ENCODE results near the gene ZNF627. TPM values are rescaled to one million over a fixed set of nuclear protein-coding genes. Genes with fewer than 3 reads are reported as not detected.
"Not testable (repeated sequence)": the region's sequence is repeated elsewhere in the genome, so short reads cannot be mapped to it uniquely, and the experiment has no call there.

ZNF627 gene
- 18.8 and 20.5 TPM in 2 replicates for total RNA-seq

- DNase-seq (ENCODE audit: low read depth, low spot score), result peak; percentile 96
Observed at GRCh38 chr19:11597202-11598102, at the start of gene ZNF627. Gene ZNF627 (plus strand): TSS chr19:11597483. CDS start chr19:11597628, 145 bp downstream.

DNA sequence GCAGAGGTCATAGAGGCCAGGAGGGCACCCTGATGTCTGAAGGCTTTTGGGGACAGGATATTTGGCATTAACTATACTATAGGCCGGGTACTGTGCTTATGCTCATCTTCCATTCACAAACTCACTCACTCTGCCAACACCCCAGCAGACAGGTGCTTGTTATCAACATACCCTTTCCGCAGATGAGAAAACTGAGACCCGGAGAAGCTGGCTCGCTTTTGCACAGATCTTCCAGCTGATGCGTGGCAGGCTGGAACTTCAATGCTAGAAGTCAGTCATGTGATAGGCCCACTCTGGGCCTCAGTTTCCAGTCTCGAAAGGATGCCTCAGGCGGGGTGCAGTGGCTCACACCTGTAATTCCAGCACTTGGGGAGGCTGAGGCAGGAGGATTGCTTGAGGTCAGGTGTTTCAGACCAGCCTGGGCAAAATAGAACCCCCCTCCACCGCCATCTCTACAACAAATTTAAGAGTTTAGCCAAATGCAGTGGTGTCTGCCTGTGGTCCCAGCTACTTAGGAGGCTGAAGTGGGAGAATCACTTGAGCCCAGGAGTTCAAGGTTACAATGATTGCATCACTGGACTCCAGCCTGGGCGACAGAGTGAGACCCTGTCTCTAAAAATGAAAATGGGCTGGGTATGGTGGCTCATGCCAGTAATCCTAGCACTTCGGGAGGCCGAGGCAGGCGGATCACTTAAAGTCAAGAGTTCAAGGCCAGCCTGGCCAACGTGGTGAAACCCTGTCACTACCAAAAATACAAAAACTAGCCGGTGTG lies 49.2 kb upstream of the ZNF627 start:
- no peak for DNase-seq (ENCODE audit: low read depth, low spot score)

DNA sequence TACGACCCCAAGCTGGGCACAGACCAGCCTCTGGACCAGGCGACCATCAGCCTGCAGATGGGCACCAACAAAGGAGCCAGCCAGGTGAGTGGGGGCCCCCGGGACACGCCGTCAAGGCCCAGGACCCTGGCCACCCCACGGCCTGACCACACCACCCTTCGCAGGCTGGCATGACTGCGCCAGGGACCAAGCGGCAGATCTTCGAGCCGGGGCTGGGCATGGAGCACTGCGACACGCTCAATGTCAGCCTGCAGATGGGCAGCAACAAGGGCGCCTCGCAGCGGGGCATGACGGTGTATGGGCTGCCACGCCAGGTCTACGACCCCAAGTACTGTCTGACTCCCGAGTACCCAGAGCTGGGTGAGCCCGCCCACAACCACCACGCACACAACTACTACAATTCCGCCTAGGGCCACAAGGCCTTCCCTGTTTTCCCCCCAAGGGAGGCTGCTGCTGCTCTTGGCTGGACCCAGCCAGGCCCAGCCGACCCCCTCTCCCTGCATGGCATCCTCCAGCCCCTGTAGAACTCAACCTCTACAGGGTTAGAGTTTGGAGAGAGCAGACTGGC lies 47.8 kb upstream of the ZNF627 start:
- DNase-seq (ENCODE audit: low read depth, low spot score), result no peak

DNA sequence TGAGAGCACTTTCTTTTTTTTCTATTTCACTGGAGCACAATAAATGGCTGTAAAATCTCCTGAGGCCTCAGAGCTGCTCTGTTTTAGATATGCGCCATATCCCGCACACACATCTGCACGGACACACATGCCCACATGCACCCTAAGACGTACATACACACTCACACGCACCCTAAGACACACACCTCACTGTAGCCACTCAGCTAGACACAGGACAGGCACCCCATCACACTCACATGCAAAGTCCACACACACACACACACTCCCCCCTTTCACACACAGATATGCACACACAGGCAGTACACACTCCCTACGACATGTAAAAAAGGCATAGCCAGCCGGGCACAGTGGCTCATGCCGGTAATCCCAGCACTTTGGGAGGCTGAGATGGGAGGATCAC lies 47.0 kb upstream of the ZNF627 start:
- DNase-seq (ENCODE audit: low read depth, low spot score), result no peak

- no peak for DNase-seq (ENCODE audit: low read depth, low spot score)
Observed at GRCh38 chr19:11551603-11552235, 45.6 kb upstream of the ZNF627 start.

DNA sequence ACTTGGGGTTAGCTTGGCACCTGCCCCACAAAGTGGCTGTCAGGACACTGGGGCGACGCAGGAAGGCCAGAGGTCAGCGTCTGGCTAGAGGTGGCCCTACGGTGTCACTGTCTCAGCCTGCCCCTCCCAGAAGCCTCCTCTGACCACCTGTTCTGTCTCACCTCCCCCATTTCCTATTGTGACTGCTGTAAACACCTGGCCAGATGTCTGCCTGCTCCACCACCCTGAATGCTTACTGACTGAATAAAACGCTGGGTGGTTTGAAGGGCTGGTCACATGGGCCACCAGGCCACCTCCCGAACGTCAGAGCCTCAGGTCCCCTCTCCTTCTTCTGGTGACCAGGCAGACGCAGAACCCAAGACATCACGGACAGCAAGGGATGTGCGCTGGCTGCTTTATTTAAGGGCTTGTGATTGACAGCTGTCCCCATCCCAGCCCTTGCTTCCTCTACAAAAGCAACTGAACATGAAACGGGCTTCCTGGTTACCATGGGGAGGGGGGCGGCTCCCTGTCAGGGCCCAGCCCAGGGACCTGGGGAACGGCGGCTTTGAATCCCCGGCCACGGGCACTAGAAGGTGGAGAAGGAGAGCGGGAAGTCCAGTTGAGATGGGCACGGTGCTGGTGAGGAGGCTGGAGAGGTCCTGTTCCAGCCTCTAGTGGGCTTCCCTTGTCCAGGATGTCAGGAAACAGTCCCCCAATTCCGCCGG lies 44.5 kb upstream of the ZNF627 start:
- no peak for DNase-seq (ENCODE audit: low read depth, low spot score)

- DNase-seq (ENCODE audit: low read depth, low spot score), result no peak
Observed at GRCh38 chr19:11554160-11554559, 43.1 kb upstream of the ZNF627 start.

DNA sequence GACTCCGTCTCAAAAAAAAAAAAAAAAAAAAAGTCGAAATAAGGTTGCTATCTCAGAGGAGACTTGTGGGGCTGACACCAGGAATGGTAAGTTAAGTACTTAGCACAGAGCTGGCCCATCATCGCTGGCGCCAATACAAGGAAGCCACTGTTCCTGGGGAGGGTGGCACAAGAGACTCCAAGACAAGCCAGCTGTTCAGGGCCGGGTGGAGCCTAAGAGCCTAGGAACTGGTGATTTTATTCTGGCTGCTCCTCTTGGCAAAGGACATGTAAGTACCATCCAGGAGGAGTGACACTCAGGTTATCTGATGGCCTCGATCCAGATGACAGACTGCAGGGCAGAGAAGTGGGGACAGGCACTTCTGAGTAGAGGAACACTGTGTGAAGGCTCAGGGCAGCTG lies 42.0 kb upstream of the ZNF627 start:
- no peak for DNase-seq (ENCODE audit: low read depth, low spot score)

GRCh38 chr19:11556634-11557420 lies 40.5 kb upstream of the ZNF627 start:
- DNase-seq (ENCODE audit: low read depth, low spot score), result no peak

GRCh38 chr19:11558881-11559828 lies 38.1 kb upstream of the ZNF627 start, which contains the start of gene ELOF1:
Gene ELOF1 (minus strand): TSS chr19:11559230. CDS start chr19:11554347, 4,883 bp downstream.
- DNase-seq (ENCODE audit: low read depth, low spot score), result peak; percentile 90

DNA sequence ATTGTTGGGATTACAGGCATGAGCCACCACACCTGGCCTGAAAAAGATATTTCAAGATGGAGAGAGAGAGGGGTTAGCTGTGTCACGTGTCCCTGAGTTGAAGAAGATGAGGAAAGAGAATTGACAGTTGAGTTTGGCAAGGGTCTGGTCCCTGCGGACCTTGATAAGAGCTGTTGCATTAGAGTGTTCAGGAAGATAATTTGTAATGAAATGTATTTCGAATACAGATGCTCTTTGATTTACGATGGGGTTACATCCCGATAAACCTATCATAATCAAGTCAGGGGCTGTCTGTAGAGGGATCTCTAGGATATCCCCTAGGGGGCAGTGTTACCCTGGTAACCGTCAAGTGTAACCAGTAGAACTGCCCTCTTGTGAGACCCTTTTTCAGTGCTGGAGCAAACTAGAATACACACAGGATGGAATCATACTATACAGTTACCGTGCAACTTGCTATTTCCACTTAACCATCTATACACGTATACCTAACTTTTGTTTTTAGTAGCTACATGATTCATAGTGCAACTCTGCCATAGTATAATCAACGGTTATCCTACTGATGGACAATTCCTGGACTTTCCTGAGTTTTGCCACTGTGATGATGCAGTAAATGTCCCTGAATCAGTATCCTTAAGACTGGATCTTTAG lies 36.8 kb upstream of the ZNF627 start:
- peak; percentile 51 for DNase-seq (ENCODE audit: low read depth, low spot score)

DNA sequence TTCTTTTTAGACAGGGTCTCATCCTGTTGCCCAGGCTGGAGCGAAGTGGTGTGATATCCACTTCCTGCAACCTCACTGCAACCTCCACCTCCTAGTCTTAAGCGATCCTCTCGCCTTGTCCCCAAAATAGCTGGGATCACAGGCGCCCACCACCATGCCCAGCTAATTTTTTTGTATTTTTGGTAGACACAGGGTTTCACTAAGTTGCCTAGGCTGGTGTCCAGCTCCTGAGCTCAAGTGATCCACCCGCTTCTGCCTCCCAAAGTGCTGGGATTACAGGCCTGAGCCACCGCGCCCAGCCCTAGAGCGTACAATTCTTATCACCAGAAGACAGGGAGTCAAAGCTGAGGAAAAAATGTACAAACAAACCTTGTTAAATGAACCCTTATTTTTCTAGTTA lies 33.8 kb upstream of the ZNF627 start:
- no peak for DNase-seq (ENCODE audit: low read depth, low spot score)

DNA sequence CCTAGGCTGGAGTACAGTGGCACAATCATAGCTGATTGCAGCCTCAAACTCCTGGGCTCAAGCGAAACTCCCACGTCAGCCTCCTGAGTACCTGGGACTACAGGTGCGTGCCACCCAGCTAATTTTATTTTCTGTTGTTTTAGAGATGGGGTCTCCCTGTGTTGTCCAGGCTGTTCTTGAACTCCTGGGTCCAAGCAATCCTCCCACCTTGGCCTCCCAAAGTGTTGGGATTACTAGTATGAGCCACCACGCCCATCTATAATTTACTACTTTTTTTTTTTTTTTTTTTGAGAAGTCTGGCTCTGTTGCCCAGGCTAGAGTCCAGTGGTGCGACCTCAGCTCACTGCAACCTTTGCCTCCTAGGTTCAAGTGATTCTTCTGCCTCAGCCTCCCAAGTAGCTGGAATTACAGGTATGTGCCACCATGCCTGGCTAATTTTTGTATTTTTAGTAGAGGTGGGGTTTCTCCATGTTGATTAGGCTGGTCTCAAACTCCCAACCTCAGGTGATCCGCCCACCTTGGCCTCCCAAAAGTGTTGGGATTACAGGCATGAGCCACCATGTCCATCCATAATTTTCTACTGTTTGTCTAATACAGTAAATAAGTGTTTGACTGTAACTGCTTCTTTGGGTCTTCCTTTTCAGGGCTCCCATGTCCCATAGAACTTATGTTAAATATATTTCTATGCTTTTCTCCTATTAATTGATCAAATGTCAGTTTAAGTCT lies 33.0 kb upstream of the ZNF627 start:
- DNase-seq (ENCODE audit: low read depth, low spot score), result not testable (repeated sequence)

GRCh38 chr19:11565649-11565980 lies 31.7 kb upstream of the ZNF627 start:
- not testable (repeated sequence) for DNase-seq (ENCODE audit: low read depth, low spot score)

DNA sequence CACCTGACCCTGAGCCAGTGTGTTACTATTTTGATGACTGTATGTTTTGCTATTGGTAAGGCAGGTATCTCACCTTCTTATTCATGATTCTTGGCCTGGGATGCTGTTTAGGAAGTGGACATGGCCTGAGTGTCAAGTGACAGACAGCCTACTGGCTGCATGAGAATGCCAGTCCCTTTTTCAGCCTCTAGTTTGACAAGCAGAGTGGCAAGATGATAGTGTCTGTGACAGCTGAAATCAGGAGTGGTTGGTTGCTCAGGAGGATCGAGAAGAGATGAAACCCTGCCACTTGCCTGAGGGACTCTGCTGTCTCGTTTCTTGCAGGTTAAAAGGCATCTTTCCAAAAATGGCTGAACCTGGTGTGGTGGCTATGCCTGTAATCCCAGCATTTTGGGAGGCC lies 31.1 kb upstream of the ZNF627 start:
- no peak for DNase-seq (ENCODE audit: low read depth, low spot score)

GRCh38 chr19:11570039-11570462 lies 27.2 kb upstream of the ZNF627 start:
- DNase-seq (ENCODE audit: low read depth, low spot score), result no peak

- DNase-seq (ENCODE audit: low read depth, low spot score), result not testable (repeated sequence)
Observed at GRCh38 chr19:11573354-11573753, 23.9 kb upstream of the ZNF627 start.

DNA sequence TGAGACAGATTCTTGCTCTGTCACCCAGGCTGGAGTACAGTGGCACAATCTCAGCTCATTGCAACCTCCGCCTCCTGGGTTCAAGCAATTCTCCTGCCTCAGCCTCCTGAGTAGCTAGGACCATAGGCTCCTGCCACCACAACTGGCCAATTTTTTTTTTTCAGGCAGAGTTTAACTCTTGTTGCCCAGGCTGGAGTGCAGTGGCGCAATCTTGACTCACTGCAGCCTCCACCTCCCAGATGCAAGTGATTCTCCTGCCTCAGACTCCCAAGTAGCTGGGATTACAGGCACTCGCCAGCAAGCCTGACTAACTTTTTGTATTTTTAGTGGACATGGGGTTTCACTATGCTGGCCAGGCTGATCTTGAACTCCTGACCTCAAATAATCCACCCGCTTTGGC lies 23.5 kb upstream of the ZNF627 start:
- not testable (repeated sequence) for DNase-seq (ENCODE audit: low read depth, low spot score)

Data from pulmonary artery endothelial cell (primary cell).